GM21786 (cell line): ENCODE measurements around the gene HHIP.
"Not testable (repeated sequence)": the region's sequence is repeated elsewhere in the genome, so short reads cannot be mapped to it uniquely, and the experiment has no call there.

ENCODE experiments used
- ATAC-seq: cut with Tn5 transposase; IDR thresholded peaks from one replicate; pipeline ENCODE4 v1.9.1; 2021; ENCODE audit not compliant: unreplicated experiment

The HHIP gene

DNA sequence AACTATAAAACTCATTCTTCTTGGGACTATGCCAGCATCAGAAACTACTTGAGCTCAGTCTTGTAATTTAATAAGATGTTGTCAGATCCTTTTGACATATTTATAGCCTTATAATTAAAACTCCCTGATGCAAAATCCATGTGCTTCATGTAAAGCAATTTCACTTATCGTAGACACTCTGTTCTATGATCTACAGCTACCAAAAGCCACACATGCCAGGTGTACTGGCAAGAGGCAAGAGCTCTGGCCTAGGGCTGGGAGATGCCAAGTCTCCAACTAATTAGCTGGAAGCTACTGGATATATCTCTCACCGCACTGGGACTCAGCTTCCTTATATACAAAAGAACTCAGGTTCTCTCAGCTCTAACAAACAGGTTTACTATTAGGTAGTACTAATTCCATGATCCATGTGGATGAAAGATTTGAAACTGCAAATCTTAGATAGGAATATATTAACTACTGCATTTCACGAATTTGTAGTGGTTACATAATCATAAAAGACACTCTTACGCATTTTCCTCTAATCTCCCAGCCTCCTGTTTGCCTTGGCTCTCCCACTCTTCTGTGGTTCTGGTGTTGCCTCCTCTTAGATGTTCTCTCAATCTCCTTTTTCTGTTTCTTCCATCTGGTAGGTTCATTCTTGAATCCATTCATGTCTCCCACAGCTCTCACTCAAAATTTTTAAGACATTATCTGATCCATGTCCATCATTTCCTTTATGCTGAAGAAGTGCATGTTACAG lies 103.0 kb downstream of the HHIP start:
- ATAC-seq: no peak

DNA sequence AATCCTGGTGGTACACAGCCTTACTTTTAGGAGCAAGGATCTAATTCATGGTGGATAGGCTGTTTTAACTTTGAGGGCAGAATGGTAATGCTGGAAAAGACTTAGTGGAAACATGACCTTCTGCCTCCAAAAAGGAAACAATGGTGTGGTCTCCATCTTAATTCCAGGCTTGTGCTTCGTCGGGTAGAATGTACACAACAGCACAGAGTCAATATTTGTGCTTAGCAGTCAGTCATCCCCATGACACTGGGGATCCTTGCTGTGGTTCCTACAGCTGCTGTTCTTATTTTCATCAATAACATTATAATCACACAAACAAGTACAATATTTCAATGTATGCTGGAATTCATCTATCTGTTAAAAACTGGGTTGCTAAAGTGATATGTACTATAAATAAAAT lies 104.4 kb downstream of the HHIP start:
- ATAC-seq: no peak

DNA sequence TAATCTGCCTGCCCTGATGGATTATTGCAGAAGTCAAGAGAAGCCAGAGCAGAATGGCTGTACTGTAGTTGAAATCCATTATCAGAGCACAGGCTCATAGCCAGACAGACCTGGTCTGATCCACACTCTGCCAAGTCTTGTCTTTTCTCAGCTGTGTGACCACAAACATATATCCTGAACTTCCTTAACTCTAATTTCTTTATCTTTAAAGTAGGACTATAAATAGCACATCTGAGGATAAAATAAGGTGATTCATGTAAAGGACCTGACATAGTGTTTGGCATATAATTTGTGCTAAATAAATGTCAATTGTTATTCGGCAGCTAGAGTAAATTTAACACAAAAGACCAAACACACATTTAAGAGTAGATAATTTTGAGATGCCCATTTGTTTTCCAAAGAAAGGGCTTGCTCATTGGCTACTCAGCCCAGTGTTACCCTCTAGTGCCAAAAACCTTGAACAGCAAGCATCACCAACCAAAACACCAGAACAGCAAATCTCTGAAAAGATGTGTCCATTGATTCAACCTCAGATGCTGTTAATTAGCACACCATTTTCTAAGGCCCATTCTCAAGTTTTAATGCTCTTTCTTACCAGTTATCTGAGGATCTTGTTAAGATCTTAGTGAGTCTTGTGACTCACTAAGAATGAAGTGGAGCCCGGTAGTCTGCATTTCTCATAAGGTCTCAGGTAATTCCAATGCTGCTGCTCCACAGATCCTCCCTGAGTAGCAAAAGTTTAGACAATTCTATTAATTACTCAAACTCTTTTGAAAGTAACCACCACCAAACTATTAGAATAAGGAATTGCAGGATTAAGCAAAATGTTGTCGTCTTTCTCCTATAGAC lies 108.8 kb downstream of the HHIP start:
- no peak for ATAC-seq

DNA sequence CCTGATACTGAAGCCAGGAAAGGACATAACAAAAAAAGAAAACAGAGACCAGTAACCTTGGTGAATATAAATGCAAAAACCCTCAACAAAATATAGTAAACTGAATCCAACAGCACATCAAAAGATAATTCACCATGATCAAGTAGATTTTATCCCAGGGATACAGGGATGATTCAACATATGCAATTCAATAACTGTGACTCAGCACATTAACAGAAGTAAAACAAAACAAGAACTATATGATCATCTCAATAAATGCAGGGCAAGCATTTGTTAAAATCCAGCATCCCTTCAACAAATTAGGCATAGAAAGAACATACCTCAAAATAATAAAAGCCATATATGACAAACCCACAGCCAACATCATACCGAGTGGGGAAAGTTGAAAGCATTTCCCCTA lies 112.0 kb downstream of the HHIP start:
- no peak for ATAC-seq

DNA sequence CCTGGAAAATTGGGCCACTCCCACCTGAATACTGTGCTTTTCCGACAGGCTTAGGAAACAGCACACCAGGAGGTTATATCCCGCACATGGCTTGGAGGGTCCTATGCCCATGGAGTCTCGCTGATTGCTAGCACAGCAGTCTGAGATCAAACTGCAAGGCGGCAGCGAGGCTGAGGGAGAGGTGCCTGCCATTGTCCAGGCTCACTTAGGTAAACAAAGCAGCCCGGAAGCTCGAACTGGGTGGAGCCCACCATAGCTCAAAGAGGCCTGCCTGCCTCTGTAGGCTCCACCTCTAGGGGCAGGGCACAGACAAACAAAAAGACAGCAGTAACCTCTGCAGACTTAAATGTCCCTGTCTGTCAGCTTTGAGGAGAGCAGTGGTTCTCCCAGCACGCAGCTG lies 122.9 kb downstream of the HHIP start:
- ATAC-seq: not testable (repeated sequence)

DNA sequence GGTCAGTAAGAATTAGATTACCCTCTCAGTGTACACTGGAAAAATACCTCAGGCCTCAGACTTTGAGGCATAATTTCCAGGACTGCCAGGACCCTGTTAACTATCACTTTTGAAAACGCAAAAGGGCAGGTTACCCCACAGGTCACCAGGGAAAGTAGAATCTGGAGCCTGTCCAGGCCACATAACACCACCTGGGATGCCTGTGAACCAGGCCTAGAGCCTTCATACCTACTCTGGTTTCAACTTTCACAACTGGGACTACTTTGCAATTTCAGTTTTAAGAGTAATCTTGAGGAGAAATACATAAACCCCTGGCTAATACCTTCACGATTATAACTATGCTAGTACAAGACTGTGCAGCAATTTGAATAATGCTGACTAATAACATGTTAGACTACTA lies 132.4 kb downstream of the HHIP start:
- no peak for ATAC-seq

DNA sequence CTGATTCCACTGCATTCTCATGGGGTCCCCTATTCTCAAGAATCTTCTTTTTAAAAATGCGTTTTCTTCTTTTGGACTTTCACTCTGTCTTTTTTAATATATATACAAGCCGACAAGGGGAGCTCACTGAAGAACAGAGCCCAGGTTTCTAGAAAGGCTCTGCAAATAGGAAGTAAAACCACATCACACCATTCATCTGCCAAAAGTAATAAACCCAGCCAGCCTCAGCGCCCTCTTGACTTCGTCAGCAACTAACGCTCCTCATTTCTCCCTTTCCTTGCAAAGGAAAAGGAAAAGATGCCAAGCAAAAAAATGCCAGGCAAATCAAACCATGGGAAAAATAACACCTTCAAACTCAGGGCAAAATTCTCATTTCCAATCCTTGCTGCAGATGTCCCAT lies 136.4 kb downstream of the HHIP start:
- ATAC-seq: no peak

DNA sequence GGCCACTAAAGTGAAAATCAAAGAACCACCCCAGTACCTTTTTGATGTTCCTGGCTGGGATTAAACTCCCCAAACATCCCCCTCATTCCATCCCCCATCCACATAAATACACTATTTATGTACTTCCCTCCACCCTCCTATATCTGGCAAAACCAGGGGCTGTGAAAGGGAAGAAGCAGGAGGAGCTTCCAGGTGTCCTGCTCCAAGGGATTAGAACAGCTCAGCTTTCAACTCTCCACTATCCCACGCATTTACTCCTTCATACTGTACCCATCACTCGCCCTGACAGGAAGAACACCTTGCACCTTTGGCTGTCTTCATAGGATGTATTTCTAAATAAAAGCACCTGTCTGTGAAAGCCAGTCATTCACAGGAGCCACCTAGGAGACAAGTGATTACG lies 140.0 kb downstream of the HHIP start:
- ATAC-seq: no peak

DNA sequence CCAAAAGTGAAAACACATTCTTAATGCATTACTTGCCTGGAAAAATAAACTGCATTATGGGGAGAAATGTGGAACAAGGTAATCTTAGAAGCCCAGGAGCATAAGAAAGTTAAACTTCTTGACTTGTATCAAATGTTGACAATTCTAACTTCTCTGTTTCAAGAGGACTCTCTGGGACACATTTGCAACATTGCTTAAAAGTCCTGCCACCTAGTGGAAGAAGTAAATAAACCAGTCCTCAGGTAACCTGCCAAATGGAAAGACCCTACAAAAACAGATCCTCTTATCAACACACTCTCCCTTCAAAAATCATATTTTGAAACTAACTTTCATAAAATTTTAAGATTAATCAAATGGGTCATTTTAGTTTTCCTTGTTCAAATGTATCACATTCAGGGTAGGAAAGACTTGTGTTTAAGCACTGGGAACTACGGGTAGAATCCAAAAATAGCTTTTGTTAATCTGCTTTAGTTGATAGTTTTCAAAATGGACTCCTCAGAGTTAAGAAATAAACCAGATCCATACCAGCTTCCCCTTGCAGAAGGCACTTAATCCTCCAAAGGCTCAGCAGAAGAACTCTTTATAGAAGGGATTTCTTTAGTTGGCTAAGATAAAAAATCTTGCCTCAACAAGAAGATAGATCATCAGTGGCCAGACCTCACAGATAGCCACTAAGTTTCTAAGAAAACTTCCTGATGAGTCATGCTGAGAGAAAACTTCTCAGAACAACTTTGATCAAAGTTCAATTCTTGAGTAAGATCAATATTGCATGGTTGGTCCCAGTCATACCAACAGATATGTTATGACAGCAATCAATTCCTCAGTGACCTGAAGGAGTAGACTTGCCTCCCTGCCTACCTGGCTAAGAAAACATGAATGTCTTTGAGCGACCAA lies 141.7 kb downstream of the HHIP start:
- peak; percentile 84 for ATAC-seq

DNA sequence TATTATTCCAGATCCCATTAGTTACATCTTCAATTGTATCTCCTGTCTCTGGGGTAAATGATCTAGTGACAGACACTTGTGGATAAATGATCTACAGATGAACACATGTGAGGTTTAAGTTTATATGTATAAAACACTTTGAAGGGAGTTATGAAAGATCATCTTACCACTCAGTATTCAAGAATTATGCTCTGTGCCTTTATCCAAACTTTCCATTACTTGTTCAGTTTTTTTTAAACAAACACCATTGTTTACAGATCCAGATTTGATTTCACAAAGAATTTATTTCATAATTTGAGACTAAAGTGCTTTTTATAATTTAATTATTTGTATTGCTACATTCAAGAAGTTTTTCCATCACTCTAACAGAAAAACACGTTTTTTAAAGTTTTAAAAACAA lies 142.5 kb downstream of the HHIP start:
- ATAC-seq: no peak

DNA sequence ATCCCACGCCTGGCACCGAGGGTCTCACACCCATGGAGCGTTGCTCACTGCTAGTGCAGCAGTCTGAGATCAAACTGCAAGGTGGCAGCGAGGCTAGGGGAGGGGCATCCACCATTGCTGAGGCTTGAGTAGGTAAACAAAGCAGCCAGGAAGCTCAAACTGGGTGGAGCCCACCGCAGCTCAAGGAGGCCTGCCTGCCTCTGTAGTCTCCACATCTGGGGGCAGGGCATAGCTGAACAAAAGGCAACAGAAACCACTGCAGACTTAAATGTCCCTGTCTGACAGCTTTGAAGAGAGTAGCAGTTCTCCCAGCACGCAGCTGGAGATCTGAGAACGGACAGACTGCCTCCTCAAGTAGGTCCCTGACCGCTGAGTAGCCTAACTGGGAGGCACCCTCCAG lies 146.0 kb downstream of the HHIP start:
- not testable (repeated sequence) for ATAC-seq
